Activated CD4-positive, alpha-beta T cell treated with anti-CD3 and anti-CD28 coated beads for 48 hours (primary cell): ENCODE results near the gene LCN9.
"Not testable (repeated sequence)": the region's sequence is repeated elsewhere in the genome, so short reads cannot be mapped to it uniquely, and the experiment has no call there.

Experiments
- DNase-seq: peaks from one replicate; pipeline ENCODE4 v3.0.0-alpha.2; 2020

The LCN9 gene

GRCh38 chr9:135648494-135649410, 14.4 kb upstream of the LCN9 start:
- no peak for DNase-seq

GRCh38 chr9:135649508-135649907, 13.6 kb upstream of the LCN9 start:
- DNase-seq, result no peak

DNA sequence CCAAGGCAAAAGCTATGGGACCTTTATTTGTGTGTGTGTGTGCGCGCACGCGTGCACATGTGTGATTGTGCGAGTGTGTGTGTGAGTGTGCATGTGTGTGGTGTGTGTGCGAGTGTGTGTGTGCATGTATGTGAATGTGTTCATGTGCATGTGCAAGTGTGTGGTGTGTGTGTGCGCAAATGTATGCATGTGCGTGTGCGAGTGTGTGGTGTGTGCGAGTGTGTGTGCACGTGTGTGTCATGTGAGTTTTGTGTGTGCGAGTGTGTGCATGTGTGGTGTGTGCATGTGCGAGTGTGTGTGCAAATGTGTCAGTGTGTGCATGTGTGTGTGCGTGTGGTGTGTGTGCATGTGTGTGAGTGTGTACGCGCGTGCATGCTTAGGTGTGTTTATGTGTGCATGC, 12.7 kb upstream of the LCN9 start:
- DNase-seq, result no peak

DNA sequence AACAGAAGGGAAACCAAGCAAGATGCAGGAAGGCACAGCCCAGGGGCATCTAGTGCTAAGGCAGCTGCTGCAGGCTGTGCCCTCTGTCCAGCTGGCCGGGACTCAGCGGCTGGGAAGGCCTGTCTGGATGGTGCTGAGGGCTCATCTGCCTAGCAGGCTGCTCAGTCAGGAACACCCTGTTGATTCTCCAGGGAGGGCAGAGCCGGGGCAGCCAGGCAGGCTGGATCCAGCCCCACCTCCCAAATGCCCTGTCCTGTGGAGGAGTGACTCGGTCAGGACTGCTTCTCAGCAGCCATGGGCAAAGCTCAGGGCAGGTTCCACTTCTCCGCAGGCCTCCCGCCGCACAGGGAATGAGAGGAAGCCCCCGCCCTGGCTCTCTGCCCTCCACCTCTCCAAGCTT, 7.8 kb upstream of the LCN9 start:
- DNase-seq, result no peak

- DNase-seq, result no peak
Measured at GRCh38 chr9:135657416-135657815, 5.7 kb upstream of the LCN9 start.

- no peak for DNase-seq
Measured at GRCh38 chr9:135659252-135659651, 3.9 kb upstream of the LCN9 start.

- DNase-seq, result no peak
Measured at GRCh38 chr9:135660407-135660806, 2.7 kb upstream of the LCN9 start.

- no peak for DNase-seq
Measured at GRCh38 chr9:135661816-135662560, 1.1 kb upstream of the LCN9 start.

DNA sequence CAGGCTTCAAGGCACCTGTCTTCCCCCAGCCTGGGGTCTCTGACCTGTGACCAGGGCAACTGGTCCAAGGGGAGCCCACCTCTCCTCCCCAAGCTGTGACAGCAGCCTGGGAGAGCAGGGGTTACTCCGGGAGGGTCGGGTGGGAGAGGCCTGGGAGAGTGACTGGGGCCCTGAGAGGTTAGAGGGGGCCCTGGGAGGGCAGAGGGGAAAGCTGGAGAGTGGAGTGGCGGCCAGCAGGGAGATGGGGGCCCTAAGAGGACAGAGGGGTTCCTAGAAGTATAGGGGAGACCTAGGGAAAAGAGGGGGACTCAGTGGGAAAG, 302 bp downstream of the LCN9 start:
- DNase-seq, result no peak

GRCh38 chr9:135663857-135664256, 748 bp downstream of the LCN9 start:
- no peak for DNase-seq

- DNase-seq, result no peak
Measured at GRCh38 chr9:135664266-135664665, 1.2 kb downstream of the LCN9 start.

GRCh38 chr9:135664801-135665794, 2.0 kb downstream of the LCN9 start:
- no peak for DNase-seq

GRCh38 chr9:135665795-135666189, 2.7 kb downstream of the LCN9 start:
- DNase-seq, result no peak

DNA sequence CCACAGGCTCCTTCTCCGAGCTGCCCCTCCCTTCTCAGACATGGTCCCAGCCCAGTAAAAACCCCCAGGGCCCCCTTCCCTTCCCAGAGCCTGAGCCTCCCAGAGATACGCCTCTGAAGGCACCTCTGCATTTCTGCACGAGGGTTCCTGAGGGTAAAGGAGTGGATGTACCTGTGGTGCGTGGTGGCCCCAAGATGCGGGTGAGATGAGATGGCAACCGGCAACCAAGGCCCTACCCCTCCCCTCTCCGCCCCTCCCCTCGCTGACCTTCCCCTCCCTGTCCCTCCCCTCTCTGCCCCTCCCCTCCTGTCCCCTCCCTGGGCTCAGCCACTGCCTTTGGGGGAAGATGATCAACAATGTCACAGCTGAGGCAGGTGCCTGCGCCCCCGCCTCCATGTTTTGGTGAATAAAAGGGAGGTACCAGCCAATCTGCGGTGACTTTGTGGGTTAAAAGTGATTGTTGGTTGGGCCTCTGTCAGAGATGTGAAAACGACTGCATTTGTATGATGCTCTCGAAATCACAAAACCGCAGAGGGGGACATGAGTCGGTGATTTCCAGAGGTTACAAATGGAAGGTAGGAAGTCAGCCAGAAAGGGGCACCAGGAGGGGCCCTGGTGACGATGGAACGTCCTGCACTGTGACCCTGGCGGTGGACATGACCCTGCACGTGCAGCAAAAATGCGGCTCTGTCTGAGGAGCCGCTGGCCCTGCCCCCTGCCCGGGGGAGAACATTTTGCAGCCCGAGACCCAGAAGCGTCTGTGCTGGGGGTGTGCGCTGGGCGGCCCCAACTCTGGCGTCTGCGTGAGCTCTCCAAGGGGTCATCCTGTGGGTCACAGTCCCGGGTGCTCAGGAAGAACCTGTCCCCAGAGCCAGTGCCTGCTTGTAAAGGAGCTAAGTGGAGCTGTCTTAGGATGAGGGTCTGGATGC, 3.7 kb downstream of the LCN9 start:
- DNase-seq, result no peak

DNA sequence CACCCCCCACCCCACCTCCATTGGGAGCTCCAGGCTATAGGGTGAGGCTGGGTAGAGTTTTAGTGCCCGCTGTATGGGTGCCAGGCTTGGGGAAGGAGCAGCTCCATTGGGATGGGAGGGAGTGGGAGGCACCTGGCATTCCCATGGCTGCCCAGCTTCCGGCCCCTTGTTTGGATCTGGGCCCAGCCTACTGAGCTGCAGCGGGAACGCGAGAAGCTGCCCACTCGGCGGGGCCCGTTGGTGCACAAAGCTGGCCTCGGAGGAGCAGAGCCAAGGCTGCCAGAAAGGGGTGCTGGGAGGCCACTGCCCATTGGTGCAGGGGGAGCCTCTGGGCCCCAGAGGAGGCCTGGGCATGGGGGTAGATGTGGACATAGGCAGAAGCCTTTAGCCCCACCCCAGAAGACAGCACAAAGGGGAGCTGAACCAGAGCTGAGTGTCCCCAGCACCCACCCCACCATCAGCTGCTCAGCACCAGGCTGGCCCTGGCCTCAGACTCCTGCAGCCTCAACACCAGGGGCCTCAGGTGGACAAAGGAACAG, 4.4 kb downstream of the LCN9 start:
- DNase-seq, result no peak

- not testable (repeated sequence) for DNase-seq
Measured at GRCh38 chr9:135669018-135669417, 5.9 kb downstream of the LCN9 start.

- DNase-seq, result no peak
Measured at GRCh38 chr9:135669616-135670285, 6.6 kb downstream of the LCN9 start.

- DNase-seq, result no peak
Measured at GRCh38 chr9:135670721-135671590, 7.8 kb downstream of the LCN9 start.

GRCh38 chr9:135671591-135672041, 8.5 kb downstream of the LCN9 start:
- DNase-seq, result no peak

DNA sequence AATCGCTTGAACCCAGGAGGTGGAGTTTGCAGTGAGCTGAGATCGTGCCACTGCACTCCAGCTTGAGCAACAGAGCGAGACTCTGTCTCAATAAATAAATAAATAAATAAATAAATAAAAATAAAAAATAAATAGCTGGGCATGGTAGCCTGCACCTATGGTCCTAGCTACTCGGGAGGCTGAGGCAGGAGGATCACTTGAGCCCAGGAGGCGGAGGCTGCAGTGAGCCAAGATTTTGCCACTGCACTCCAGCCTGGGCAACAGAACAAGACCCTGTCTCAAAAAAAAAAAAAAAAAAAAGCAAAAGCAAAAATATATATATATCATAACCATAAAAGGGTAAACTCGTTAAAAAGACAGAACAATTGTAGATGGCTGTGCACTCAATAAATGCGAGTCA, 9.7 kb downstream of the LCN9 start:
- DNase-seq, result not testable (repeated sequence)
